BLaER1 (cell line): ENCODE results near the gene HECW1.

Experiments
- H3K27ac ChIP-seq: shearing (Covaris generic); formaldehyde crosslinking; 2 replicates; pipeline ENCODE4 v1.8.1; 2022
- H3K27me3 ChIP-seq: shearing (Covaris generic); formaldehyde crosslinking; 2 replicates; pipeline ENCODE4 v1.8.1; 2022
- H3K36me3 ChIP-seq: shearing (Covaris generic); formaldehyde crosslinking; 2 replicates; pipeline ENCODE4 v1.8.1; 2022
- H3K4me1 ChIP-seq: shearing (Covaris generic); formaldehyde crosslinking; 2 replicates; pipeline ENCODE4 v1.8.1; 2022
- H3K4me2 ChIP-seq: shearing (Covaris generic); formaldehyde crosslinking; 2 replicates; pipeline ENCODE4 v1.8.1; 2022
- H3K4me3 ChIP-seq: shearing (Covaris generic); formaldehyde crosslinking; 2 replicates; pipeline ENCODE4 v1.8.1; 2022
- H3K9ac ChIP-seq: shearing (Covaris generic); formaldehyde crosslinking; 2 replicates; pipeline ENCODE4 v1.8.1; 2022
- H3K9me3 ChIP-seq: shearing (Covaris generic); formaldehyde crosslinking; 2 replicates; pipeline ENCODE4 v1.8.1; 2022
- H4K20me1 ChIP-seq: shearing (Covaris generic); formaldehyde crosslinking; 2 replicates; pipeline ENCODE4 v1.8.1; 2022
- Cebpa-rat ChIP-seq: shearing (Covaris generic); IDR thresholded peaks from 2 replicates; pipeline ENCODE4 v1.8.1; 2022

HECW1 gene

GRCh38 chr7:43303740-43304241 lies 191.3 kb downstream of the HECW1 start:
- no peak overlapping the region for H3K4me2 ChIP-seq
- TF ChIP-seq Cebpa-rat, result no peak
- no peak overlapping the region for H3K4me3 ChIP-seq
- H3K36me3 ChIP-seq, result no peaks in the 10 kb centered on the region
- H3K9me3 ChIP-seq, result no peaks in the 10 kb centered on the region
- H4K20me1 ChIP-seq, result no peaks in the 10 kb centered on the region
- H3K4me1 ChIP-seq, result peaks cover 10% of the 10 kb centered on the region
- no peak overlapping the region for H3K9ac ChIP-seq
- H3K27ac ChIP-seq, result no peak overlapping the region
- H3K27me3 ChIP-seq, result no peaks in the 10 kb centered on the region

DNA sequence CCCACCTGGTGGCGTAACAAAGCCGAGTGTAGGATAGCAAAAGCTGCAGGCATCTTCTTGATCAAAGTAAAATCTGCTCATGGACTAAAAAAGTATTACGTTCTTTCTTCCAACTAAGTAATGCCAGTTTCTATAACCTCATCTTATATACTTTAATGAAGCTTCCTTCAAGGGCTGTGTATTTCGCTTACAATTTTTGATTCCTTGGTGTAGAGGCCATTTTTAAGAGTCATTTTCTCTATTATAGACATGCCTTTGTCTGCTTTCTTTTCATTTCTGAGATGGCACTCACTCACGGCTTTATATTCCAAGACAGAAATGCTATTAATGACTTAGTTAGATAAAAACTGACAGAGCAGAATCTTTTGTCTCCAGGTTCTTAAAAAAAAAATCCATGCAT lies 194.0 kb downstream of the HECW1 start:
- Histone ChIP-seq H3K9me3 (no peaks in the 10 kb centered on the region), H4K20me1 (no peaks in the 10 kb centered on the region), H3K27me3 (no peaks in the 10 kb centered on the region), H3K36me3 (peaks cover 3% of the 10 kb centered on the region), H3K27ac (no peak overlapping the region), H3K4me2 (no peak overlapping the region), H3K4me1 (peaks cover 24% of the 10 kb centered on the region), H3K4me3 (no peak overlapping the region), H3K9ac (no peak overlapping the region)
- no peak for TF ChIP-seq Cebpa-rat

- Histone ChIP-seq H3K27ac (no peak overlapping the region), H3K9me3 (no peaks in the 10 kb centered on the region), H4K20me1 (no peaks in the 10 kb centered on the region), H3K4me1 (peaks cover 18% of the 10 kb centered on the region), H3K27me3 (no peaks in the 10 kb centered on the region), H3K4me3 (no peak overlapping the region), H3K4me2 (no peak overlapping the region), H3K9ac (no peak overlapping the region), H3K36me3 (peaks cover 13% of the 10 kb centered on the region)
- no peak for TF ChIP-seq Cebpa-rat
Observed at GRCh38 chr7:43307522-43307921, 195.1 kb downstream of the HECW1 start.

DNA sequence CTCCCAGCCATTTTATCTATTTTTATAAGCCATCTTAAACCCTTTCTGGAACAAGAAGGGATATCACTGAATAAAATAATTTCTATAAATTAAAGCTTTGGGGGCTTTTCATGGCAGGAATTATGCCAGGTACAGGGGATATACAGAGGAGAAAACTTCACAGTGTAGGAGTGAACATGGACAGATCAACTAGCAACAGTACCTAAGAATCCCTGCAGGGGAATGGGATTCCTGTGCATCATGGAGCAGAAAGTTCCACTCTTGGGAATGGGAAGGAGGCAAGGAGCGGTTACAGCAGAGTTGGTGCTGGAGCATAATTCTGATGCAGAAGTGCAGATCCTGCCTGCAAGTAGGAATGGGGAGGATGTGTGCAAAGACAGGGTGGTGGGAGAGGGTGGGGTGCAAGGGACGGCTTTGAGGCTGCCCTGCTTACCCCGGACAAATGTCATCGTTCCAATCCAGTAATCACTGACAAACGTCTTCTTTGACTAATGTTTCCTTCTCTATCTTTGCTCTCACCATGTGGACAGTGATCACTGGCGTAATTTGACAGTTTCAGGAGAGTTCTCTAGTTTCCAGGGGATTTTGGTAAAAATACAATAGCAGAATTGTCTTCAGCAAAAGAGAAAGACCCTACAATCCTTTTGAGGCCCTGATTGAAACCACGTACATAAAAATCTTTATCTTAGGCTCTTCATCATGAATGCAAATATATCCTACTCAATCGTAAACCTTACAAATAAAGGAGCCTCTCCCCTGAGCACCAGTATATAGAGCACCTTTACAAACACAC lies 196.7 kb downstream of the HECW1 start:
- Histone ChIP-seq H3K27me3 (no peaks in the 10 kb centered on the region), H3K4me1 (peaks cover 17% of the 10 kb centered on the region), H3K4me3 (no peak overlapping the region), H3K9me3 (no peaks in the 10 kb centered on the region), H3K36me3 (peaks cover 16% of the 10 kb centered on the region), H3K27ac (peak overlapping the region; percentile 47; the same call in 1 of the 2 replicates), H3K4me2 (peak overlapping the region; percentile 67), H4K20me1 (no peaks in the 10 kb centered on the region), H3K9ac (peak overlapping the region; percentile 25)
- no peak for TF ChIP-seq Cebpa-rat

- no peaks in the 10 kb centered on the region for H3K9me3 ChIP-seq
- H4K20me1 ChIP-seq, result no peaks in the 10 kb centered on the region
- TF ChIP-seq Cebpa-rat, result no peak
- no peaks in the 10 kb centered on the region for H3K27me3 ChIP-seq
- peak overlapping the region; percentile 25 for H3K9ac ChIP-seq
- peak overlapping the region; percentile 67 for H3K4me2 ChIP-seq
- H3K36me3 ChIP-seq, result peaks cover 19% of the 10 kb centered on the region
- no peak overlapping the region for H3K4me3 ChIP-seq
- peaks cover 17% of the 10 kb centered on the region for H3K4me1 ChIP-seq
- peak overlapping the region; percentile 47; the same call in 1 of the 2 replicates for H3K27ac ChIP-seq
Observed at GRCh38 chr7:43309706-43310022, 197.2 kb downstream of the HECW1 start.

DNA sequence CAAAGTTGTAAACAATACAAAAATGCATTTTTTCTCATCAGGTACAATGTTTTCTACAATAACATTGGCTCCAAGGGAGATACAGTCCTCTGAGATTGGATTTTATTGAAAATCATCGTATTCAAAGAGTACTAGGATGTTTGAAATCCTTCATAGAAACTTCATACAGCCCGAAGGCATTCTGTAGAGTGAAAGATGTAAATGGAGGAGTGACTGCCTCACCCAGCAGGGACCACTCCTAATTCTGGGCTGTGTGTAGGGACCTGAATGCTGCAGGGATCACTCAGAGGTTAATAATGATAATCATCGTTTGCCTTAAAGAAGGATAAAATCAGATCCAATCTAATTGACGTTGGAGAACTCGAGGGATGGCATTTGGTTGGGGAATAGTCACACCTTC lies 198.6 kb downstream of the HECW1 start:
- H4K20me1 ChIP-seq, result no peaks in the 10 kb centered on the region
- H3K9ac ChIP-seq, result no peak overlapping the region
- no peak overlapping the region for H3K4me2 ChIP-seq
- H3K27ac ChIP-seq, result no peak overlapping the region
- no peak overlapping the region for H3K4me3 ChIP-seq
- H3K4me1 ChIP-seq, result peaks cover 17% of the 10 kb centered on the region
- TF ChIP-seq Cebpa-rat, result no peak
- H3K36me3 ChIP-seq, result peaks cover 19% of the 10 kb centered on the region
- H3K27me3 ChIP-seq, result no peaks in the 10 kb centered on the region
- no peaks in the 10 kb centered on the region for H3K9me3 ChIP-seq

GRCh38 chr7:43311694-43312093 lies 199.2 kb downstream of the HECW1 start:
- no peaks in the 10 kb centered on the region for H3K27me3 ChIP-seq
- no peak for TF ChIP-seq Cebpa-rat
- H3K27ac ChIP-seq, result no peak overlapping the region
- peaks cover 17% of the 10 kb centered on the region for H3K4me1 ChIP-seq
- H3K4me3 ChIP-seq, result no peak overlapping the region
- peaks cover 19% of the 10 kb centered on the region for H3K36me3 ChIP-seq
- no peak overlapping the region for H3K4me2 ChIP-seq
- H4K20me1 ChIP-seq, result no peaks in the 10 kb centered on the region
- H3K9me3 ChIP-seq, result no peaks in the 10 kb centered on the region
- no peak overlapping the region for H3K9ac ChIP-seq

DNA sequence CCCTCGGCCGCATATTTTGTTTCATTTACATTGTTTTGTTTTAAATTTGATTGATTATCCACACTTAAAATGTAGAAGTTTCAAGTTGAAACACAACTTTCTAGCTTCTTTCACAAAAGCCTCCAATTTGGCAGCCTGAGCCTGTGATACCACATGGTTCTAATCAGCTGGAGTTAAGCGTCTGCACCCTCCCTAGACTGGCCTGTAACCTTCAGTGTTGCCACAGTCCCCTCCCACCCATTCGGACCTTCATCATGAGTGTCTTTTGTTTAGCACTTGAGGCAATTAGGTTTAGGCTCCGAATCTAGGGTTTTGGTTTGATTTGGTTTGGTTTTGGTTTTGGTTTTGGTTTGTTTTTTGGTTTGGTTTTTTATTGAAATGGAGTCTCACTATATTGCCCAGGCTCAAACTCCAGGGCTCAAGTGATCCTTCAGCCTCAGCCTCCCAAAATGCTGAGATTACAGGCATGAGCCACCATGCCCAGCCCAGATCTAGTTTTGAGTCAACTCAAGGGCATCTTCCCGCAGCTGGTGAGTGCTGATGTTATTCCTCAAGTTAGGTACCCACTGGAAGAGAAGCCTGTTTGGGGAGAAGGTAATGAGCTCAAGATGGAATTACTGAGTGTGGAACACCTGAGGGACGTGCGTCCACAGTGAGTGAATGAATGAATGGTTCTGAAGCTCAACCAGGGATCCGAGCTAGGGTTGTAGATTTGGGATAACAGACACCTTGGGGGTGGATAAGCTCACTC lies 201.4 kb downstream of the HECW1 start:
- H3K27ac ChIP-seq, result no peak overlapping the region
- no peak overlapping the region for H3K4me2 ChIP-seq
- no peaks in the 10 kb centered on the region for H3K27me3 ChIP-seq
- peaks cover 14% of the 10 kb centered on the region for H3K4me1 ChIP-seq
- no peak overlapping the region for H3K4me3 ChIP-seq
- no peaks in the 10 kb centered on the region for H3K9me3 ChIP-seq
- H3K9ac ChIP-seq, result no peak overlapping the region
- no peak for TF ChIP-seq Cebpa-rat
- no peaks in the 10 kb centered on the region for H4K20me1 ChIP-seq
- peaks cover 19% of the 10 kb centered on the region for H3K36me3 ChIP-seq

GRCh38 chr7:43314379-43315158 lies 202.1 kb downstream of the HECW1 start:
- peaks cover 6% of the 10 kb centered on the region for H3K4me1 ChIP-seq
- H3K27me3 ChIP-seq, result no peaks in the 10 kb centered on the region
- H3K27ac ChIP-seq, result no peak overlapping the region
- H3K36me3 ChIP-seq, result peaks cover 19% of the 10 kb centered on the region
- TF ChIP-seq Cebpa-rat, result peak; percentile 23; the same call in 1 of the 2 replicates
- no peaks in the 10 kb centered on the region for H4K20me1 ChIP-seq
- H3K4me3 ChIP-seq, result no peak overlapping the region
- no peaks in the 10 kb centered on the region for H3K9me3 ChIP-seq
- H3K9ac ChIP-seq, result no peak overlapping the region
- H3K4me2 ChIP-seq, result no peak overlapping the region
